ENCODE measurements around the gene SLAMF1.
"Not testable (repeated sequence)": the region's sequence is repeated elsewhere in the genome, so short reads cannot be mapped to it uniquely, and the experiment has no call there.

The SLAMF1 gene

DNA sequence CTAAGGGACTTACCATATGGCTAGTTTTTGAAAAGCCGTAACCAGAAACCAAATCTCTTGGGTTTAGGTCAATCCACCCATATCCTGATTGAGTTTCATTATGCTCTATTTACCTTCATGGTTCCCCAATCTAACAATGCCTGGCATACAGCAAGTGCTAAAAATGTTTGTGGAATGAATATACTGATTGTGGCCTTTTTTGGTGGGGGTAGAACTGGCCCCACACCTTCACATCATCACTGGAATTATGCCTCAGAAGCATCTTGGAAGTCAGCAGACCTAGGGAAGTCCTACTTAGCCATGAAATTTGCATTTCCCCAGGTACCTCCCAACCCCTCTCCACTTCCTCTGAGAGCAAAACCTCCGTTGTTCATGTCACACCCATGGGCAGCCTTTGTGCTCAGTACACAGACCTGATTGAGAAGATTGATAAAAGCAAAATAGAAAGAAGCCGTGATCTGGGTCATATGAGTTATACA lies 17.8 kb upstream of the SLAMF1 start:
- no peak for DNase-seq

DNA sequence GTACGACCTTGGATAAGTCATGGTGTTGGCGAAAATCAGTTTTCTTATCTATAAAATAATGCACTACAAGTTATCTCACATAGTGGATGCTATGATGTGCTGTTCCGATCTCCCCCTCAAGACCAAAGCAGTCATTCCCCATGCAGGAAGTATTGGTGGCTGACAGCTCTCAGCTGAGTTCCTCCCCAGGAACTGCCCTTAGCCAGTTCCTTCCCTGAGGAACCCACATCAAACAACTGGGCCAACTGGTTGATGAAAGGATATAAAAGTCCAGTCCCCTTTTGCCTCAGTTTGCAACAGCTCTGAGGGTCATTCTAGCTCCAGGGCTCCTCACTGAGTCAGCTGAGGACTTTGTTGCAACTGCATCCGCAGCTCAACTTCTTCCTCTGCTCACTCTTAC lies 16.1 kb upstream of the SLAMF1 start:
- no peak for DNase-seq

DNA sequence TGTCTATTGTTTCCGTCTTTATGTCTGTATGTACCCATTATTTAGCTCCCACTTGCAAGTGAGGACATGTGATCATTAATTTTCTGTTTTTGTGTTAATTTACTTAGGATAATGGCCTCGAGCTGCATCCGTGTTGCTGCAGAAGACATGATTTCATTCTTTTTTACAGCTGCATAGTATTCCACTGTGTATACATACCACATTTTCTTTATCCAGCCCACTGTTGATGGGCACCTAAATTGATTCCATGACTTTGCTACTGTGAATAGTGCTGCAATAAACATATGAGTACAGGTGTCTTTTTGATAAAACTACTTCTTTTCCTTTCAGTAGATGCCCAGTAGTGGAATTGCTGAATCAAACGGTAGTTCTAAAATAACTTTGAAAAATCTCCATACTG lies 12.7 kb upstream of the SLAMF1 start:
- no peak for DNase-seq

DNA sequence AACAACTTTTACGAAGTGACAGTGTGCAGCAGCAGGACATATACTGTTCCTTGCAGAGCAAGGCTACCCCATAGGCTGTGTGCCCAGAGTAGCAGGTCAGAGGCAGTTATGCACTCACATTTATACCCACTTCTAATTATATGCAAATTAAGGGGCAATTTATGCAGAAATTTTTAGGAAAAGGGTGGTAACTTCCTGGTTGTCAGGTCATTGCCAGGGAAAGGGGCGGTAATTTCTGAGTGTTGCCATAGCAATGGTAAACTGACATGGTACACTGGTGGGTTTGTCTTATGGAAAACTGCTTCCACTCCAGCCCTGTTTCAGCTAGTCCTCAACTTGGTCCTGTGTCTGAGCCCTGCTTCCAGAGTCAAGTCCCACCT lies 12.0 kb upstream of the SLAMF1 start:
- DNase-seq: no peak

DNA sequence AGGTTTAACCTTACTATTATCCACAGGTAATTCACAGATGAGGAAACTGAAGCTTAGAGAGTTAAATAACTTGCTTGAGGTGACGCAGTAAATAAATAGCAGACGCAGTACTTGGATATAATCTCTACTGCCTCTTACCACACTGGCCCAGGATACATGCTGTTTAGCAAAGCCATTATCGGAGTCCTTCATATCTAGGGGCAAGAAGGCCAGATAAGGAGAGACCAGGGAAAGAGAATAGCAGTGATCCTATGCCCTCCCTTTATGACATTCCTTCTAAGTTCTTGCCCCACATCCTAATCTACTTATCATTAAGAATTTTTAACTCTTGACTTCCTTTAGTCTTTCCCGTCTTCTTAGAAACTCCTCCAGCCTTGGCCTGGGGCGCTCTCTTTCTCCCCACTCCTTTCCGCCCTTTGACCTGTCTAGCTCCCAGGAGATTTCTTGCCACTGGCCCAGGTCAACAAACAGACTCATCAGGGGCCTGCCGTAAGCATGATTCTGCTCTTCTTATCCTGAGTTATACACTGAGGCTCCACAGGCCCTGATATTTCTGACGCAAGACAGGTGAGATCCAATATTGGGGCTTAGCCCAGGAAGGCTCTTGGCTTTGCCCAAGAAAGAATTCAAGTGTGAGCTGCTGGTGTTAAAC lies 11.4 kb upstream of the SLAMF1 start:
- no peak for DNase-seq

DNA sequence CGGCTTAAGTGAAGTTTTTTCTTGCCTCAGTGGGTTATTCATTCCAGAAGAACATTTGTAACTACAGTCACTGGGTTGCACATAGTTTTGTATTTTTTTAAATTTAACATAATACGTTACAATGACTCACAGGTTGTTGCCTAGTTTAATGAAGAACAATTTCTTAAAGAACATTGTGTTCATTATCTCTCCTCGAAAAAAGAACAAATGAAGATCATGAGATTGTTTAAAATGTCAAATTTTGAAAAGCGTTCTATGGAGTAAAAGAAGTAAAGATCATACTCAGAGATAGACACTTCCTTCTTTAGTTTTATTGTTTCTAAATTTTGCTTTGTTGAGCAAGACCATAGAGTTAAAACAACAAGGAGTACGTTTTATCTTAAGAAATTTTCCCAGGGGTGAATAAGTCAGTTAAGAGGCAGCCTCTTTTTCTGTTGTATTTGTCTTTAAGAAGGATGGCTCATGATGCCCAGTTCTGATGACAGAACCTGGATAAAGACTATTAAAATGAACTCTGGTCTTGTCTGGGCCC lies 10.5 kb upstream of the SLAMF1 start:
- DNase-seq: no peak

DNA sequence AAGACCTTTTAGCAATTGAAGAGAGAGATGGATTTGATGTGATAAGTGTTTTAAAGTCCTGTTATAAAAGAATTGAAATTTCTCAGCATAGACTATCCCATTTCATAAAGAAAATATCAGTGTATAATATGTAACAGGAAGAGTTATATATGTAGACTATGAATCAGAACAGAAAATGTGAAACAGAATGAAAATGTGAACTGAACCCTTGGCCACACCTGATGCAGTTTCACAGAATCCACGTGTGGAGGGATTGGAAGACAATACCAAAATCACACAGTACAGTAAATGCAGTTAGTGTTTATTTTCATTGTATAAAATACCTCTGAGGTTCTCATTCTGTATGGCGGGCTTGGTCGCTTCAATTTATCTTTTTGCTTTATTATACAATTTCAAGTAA lies 9.9 kb upstream of the SLAMF1 start:
- no peak for DNase-seq

DNA sequence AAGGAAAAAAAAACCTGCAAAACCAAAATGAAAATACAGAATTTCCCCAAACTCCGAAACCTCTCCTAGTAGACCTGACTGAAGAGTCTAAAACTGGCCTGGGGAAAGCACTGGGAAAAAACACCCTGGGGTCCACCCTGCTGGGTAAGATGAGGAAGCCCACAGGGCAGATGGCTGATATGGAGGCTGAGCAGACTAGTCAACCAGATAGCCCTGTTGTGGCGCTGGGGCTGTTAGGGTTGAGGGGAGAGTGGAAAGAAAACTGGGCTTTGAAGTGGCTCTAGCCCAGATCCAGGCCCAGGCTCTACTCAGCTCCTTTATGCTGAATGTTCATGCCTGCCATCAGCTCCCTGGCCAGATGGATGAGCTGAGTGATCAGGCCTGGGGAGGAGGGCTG lies 6.8 kb upstream of the SLAMF1 start:
- DNase-seq: no peak

DNA sequence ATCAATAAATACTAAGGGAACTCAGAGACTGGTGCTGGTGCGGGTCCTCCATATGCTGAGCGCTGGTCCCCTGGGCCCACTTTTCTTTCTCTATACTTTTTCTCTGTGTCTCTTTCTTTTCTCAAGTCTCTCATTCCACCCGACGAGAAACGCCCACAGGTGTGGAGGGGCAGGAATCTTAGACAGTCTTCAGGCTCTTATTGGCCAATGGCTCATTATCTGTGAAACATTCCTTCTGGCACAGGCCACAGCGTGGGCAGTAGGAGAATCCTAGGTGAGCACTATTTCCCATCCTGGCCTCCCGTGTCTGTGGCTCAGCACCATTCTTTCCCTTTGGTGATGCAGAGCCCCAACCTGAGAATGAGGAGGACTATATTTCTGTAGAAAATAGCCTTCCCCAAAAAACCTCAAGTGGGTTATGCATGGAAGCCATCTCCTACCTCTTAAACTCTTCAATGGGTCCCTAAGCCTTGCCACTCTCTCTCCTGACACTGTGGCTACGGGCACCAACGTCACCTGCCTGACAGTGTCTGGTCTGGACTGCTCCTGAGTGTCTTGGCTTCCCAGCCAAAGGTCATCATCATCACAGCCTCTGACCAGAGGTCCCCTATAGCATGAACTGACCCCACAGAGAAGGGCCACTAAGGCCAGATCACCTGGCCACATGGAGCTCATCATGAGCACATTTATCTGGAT lies 6.2 kb upstream of the SLAMF1 start:
- DNase-seq: no peak

DNA sequence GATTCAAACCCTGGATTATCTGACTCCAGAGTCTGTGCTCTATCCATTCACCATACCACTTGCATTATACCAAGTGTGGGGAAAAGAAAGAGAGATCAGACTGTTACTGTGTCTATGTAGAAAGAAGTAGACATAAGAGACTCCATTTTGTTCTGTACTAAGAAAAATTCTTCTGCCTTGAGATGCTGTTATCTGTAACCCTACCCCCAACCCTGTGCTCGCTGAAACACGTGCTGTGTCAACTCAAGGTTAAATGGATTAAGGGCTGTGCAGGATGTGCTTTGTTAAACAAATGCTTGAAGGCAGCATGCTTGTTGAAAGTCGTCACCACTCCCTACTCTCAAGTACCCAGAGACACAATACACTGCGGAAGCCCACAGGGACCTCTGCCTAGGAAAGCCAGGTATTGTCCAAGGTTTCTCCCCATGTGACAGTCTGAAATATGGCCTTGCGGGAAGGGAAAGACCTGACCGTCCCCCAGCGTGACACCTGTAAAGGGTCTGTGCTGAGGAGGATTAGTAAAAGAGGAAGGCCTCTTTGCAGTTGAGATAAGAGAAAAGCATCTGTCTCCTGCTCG lies 5.3 kb upstream of the SLAMF1 start:
- DNase-seq: not testable (repeated sequence)

DNA sequence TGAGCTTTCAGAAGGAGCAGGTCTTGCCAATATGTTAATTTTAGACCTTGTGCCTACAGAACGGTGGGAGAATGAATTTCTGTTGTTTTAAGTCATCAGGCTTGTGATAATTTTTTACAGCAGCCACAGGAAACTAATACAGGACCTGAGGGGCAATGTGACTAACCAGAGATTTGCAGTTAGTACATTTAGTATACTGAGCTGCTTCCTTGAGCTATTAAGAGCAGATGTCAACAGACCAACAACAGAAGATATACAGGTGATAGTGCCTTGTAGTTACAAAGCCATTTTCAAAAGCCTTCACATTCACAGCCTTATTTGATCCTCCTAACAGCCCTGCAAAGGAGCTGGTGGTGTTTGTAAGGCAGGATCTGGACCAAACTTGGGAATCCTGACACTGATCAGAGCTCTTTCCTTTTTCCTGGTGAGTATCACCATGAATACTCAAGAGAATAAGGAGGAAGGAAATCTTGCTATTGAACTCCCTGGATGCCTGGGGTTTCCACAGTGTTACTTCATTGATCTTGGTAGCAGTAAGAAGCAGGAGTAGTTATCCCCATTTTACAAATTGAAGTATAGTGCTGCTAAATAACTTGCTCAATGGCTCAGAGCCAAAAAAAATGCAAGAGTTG lies 4.7 kb upstream of the SLAMF1 start:
- no peak for DNase-seq

DNA sequence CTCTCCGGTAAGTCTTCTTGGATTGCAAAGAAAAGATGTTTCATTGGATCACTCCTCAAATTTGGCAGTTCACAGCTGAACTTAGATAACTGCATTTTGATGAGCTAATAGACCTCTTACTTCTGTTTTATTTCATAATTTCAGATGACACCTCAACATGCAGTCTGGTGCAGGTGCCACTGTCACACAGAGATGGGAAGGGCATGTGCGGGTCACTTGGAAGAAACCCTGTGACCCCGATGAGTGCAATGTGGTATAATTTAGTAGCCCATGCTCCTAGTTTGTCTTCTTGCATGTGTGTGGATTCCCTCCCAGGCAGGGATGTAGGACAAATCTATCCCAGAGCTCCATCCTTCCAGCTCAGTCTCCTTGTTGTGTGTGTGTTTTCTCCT lies 481 bp upstream of the SLAMF1 start:
- no peak for DNase-seq

DNA sequence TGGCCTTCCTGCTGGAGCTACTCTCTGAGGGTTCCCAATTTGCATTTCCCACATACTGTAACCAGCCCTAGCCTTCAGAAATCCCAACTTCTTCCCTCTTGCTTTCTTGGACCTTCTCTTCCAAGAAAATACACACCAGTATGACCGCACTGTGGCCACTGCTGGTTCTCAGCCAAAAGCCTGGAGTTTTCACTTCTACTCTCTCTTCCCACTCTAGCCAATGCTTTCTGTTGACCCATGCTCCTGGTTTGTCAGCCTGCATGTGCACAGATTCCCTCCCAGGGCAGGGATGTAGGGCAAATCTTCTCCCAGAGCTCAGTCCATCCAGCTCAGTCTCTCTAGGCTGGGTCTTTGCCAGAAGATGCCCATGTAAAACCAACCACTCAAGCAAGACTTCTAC lies 664 bp downstream of the SLAMF1 start:
- no peak for DNase-seq

DNA sequence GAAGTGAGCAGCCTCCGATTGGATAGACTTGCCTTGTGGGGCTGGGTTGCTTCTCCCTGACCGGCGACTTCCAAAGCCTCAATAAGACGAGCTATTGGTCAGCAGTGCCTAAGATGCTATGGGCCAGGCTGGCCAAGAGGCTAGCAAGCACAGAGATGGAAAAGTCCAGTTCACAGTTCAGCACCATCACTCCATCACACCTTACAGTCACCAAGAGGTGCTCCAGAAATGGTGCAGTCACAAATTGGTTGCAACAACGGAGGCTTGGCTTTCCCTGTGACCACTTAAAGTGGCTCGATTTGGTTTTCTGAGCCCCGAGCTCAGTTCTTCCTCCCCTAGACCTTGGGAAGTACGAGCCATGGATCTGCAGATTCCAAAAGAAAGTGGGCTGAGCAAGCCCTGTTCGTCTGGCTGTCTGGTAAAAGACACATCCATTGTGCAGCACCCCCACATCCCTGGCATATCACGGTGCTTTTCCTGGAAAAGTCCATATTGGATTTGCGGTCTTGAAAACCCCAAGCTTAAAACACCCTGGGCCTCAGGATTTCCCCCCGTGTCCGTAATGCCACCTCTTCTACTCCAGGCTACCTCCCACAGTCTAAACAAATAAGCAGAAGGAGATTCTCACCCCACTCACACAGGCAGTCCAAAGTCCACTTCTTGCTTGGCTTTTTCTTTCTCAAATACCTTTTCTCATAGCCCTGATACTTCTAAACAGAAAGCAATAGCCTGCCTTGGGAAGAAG lies 1.3 kb downstream of the SLAMF1 start:
- DNase-seq: no peak

DNA sequence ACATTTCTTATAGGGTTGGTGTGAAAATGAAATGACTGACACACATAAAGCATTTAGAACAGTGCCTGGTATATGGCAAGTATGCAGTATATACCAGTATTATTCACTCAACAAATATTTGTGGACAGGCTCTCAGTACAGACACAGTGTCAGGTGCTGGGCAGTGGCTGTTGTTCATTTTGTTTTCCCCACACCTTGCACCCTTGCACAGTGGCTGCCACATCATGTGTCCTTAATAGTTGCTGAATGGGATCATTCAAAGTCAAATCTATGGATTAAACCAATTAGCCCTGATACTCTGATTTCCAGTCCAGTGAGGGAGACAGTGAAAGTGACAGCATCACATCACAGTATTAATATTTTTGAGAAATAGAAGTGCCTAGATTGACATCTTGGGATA lies 2.4 kb downstream of the SLAMF1 start:
- DNase-seq: no peak

DNA sequence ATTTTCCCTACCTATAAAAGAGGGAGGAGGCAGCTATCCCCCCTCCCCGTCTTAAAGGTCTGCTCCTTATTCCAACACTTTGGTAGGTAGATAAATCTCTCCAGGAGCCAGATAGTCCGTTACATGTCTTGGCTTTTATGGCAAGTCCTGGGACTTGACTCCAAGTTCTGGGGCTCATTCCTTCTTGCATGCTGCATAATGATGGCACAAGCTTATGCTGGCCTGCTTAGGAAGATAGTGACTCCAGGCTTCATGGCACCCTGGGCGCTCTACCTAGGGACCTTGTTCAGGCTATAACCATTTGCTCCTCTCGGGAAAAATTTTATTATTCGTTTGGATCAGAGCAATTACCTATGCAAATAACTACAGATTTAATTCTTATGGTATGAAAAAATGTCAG lies 3.7 kb downstream of the SLAMF1 start:
- no peak for DNase-seq

DNA sequence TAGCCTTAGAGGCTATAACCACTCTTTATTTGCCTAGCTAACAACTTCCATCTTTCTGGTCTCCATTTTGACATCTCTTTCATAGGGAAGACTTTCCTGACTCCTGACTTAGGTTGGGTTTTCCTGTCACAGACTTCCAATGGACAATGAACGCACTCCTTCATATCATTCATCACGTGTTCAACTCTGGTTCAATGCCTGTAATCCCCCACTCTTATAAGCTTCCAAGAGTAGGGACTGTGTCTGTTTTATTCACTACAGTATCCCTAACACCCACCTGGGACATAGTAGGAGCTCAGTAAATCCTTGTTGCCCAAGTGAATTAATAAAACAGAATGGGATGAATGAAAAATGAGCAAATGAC lies 4.6 kb downstream of the SLAMF1 start:
- DNase-seq: no peak

DNA sequence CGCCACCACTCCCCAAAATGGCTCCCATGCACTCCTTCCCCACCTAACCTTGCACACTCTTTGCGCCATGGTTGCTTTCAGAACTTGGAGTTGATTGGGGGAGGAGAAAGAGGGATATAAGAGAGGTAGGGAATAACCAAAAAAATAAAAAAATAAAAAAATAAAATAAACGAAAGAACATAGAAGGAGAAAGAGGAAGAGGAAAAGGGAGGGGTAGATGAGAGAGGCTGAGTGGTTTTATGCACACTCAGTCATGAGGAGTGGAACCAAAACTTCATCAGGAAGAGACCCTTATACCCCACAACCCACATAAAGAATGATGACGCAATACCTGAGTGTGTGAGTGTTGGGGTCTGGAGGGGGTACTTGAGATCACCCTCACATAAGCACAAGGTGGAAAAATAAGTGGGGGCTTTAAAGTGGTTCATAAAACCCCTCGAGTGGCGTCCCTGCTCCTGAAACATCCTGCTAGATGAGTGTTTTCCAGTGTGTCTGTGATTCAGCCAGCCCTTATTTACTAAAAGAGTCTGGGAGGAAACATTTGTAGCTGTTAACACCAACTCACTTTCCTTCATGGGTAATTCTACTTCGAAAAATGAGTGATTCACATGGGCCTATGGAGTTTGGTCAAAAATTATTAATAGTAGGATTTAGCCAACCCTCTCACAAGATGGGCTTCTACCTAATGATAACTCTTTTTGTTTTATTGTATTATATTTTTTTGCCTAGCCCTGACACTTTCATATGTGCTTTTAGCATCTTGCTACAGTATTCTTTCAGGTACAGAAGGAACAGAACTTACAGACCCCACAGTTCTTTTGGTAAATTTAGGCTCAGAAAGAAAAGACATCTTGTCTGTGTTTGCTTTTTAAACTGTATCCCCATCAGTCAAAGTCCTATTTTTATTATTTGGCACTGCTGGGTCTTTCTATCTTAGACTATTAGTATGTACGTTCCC lies 5.2 kb downstream of the SLAMF1 start:
- DNase-seq: no peak

DNA sequence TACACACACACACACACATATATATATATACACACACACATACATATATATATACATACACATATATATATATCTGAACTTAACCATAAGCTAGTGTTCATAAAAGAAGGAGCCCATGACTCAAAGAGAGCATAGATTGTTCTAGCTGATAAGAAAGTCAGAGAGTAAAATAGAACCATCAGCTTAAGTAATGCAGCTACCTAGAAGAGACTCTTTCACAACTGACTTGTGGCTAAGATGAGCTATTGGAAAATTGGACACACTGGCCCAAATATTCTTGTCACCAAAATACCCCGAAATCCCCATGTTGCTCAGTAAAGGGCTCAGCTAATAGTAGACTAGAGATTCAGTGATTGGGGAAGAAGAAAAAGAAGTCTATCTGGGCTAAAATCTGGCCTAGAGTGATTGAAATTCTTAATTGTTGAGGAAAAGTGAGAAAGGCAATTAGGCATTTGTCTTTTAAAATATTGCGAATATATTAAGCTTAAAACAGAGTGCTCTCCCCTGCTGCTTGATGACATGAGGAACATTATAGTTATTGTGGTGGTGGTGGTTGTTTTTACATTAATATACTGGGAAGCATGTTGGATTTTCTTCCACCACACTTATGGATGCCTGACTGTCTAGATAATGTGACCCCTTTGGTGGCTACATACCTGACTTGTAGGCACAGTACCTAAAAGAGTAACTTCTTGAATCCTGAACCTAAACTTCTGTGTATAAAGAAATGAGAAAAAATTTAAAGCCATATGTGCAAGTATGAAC lies 6.3 kb downstream of the SLAMF1 start:
- no peak for DNase-seq

DNA sequence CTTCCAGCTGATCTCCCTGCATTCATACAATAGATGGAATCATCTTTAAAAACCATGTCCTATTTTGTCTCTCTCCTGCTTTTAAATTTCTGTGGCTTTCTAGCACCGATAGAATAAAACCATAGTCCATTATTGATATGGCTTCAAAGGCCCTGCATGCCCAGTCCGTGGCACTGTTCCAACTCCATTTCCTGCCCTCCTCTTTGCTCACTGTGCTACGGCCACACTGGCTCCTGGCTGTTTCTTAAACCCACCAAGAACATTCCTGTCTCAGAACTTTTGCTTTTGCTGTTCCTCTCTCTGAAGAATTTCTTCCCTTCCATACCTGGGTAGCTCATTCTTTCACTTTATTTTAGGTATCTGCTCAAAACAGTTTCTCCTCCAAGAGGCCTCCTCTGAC lies 7.2 kb downstream of the SLAMF1 start:
- DNase-seq: no peak

DNA sequence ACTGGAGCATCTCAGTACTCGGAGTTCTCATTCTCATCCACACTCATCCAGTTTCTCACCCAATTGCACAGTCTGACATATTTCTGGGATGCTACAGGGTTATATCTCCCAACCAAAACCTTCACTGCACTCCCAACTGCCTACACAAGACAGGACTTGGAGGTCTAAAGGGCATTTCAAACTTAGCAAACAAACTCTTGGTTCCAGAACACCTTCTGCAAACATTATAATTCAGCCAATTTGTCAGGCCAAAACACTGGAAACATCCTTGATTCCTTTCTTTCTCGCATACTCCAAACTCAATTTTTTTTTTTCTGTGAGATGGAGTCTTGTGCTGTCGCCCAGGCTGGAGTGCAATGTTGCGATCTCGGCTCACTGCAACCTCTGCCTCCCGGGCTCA lies 7.9 kb downstream of the SLAMF1 start:
- no peak for DNase-seq
